ENCODE results near the gene TSPAN10.

Gene TSPAN10

GRCh38 chr17:81636505-81637288, at the start of gene TSPAN10, which contains the start of gene NPLOC4:
Gene TSPAN10 (plus strand): TSS chr17:81637196. CDS start chr17:81642413, 5,217 bp downstream.
Gene NPLOC4 (minus strand): TSS chr17:81637112. CDS start chr17:81636930, 182 bp downstream.
- peak; percentile 87 for DNase-seq (ENCODE audit: low read depth)
- no peak for TF ChIP-seq CTCF (conservative IDR thresholded peaks at IDR 0.05; ENCODE audit: low read depth, low read length)
- H3K4me3 ChIP-seq (ENCODE audit: low read depth, low read length): peak within 1 kb of the TSS; percentile 84

- no peak overlapping the region for H3K4me3 ChIP-seq (ENCODE audit: low read depth, low read length)
- DNase-seq (ENCODE audit: low read depth): no peak
- TF ChIP-seq CTCF (conservative IDR thresholded peaks at IDR 0.05; ENCODE audit: low read depth, low read length): no peak
Measured at GRCh38 chr17:81589612-81590011, 47.4 kb upstream of the TSPAN10 start.

- TF ChIP-seq CTCF (conservative IDR thresholded peaks at IDR 0.05; ENCODE audit: low read depth, low read length): no peak
- no peak overlapping the region for H3K4me3 ChIP-seq (ENCODE audit: low read depth, low read length)
- DNase-seq (ENCODE audit: low read depth): no peak
Measured at GRCh38 chr17:81590121-81590520, 46.9 kb upstream of the TSPAN10 start.

- H3K4me3 ChIP-seq (ENCODE audit: low read depth, low read length): no peak overlapping the region
- DNase-seq (ENCODE audit: low read depth): no peak
- no peak for TF ChIP-seq CTCF (conservative IDR thresholded peaks at IDR 0.05; ENCODE audit: low read depth, low read length)
Measured at GRCh38 chr17:81591971-81592370, 45.0 kb upstream of the TSPAN10 start.

- H3K4me3 ChIP-seq (ENCODE audit: low read depth, low read length): no peak overlapping the region
- DNase-seq (ENCODE audit: low read depth): no peak
- TF ChIP-seq CTCF (conservative IDR thresholded peaks at IDR 0.05; ENCODE audit: low read depth, low read length): no peak
Measured at GRCh38 chr17:81593105-81593871, 43.7 kb upstream of the TSPAN10 start.

GRCh38 chr17:81599719-81600486, 37.1 kb upstream of the TSPAN10 start:
- DNase-seq (ENCODE audit: low read depth): peak; percentile 73
- H3K4me3 ChIP-seq (ENCODE audit: low read depth, low read length): no peak overlapping the region
- TF ChIP-seq CTCF (conservative IDR thresholded peaks at IDR 0.05; ENCODE audit: low read depth, low read length): no peak

Data from choroid plexus epithelial cell (primary cell).